CD4-positive, alpha-beta T cell treated with Interleukin-12 subunit alpha and Interleukin-12 subunit beta, for 1 hour (primary cell): ENCODE measurements around the gene PGK2.
"Not testable (repeated sequence)": the region's sequence is repeated elsewhere in the genome, so short reads cannot be mapped to it uniquely, and the experiment has no call there.

Source experiments
- DNase-seq: peaks from one replicate; pipeline ENCODE4 v3.0.0-alpha.2; 2020

Gene PGK2

GRCh38 chr6:49787176-49787575, at the start of gene PGK2:
TSS of gene PGK2 (minus strand) at chr6:49787285. CDS start at chr6:49787187, 98 bp downstream.
- no peak for DNase-seq

GRCh38 chr6:49835140-49835539, 48.1 kb upstream of the PGK2 start:
- no peak for DNase-seq

- DNase-seq, result no peak
These were observed 46.3 kb upstream of the PGK2 start for GRCh38 chr6:49833386-49833785.

GRCh38 chr6:49826743-49827406, 39.8 kb upstream of the PGK2 start:
- no peak for DNase-seq

GRCh38 chr6:49815166-49815565, 28.1 kb upstream of the PGK2 start:
- no peak for DNase-seq

- no peak for DNase-seq
These were observed 26.2 kb upstream of the PGK2 start for GRCh38 chr6:49813248-49813647.

- no peak for DNase-seq
These were observed 19.1 kb upstream of the PGK2 start for GRCh38 chr6:49806145-49806544.

GRCh38 chr6:49805246-49805645, 18.2 kb upstream of the PGK2 start:
- DNase-seq, result no peak

- DNase-seq, result no peak
These were observed 14.4 kb upstream of the PGK2 start for GRCh38 chr6:49801525-49801924.

GRCh38 chr6:49799090-49799489, 12.0 kb upstream of the PGK2 start:
- no peak for DNase-seq

GRCh38 chr6:49796842-49797455, 9.9 kb upstream of the PGK2 start:
- DNase-seq, result not testable (repeated sequence)

- no peak for DNase-seq
These were observed 3.3 kb upstream of the PGK2 start for GRCh38 chr6:49790341-49790740.

- DNase-seq, result no peak
These were observed 2.8 kb downstream of the PGK2 start for GRCh38 chr6:49784272-49784671.

- DNase-seq, result no peak
These were observed 4.4 kb downstream of the PGK2 start for GRCh38 chr6:49782725-49783124.

GRCh38 chr6:49782293-49782692, 4.8 kb downstream of the PGK2 start:
- DNase-seq, result no peak

- no peak for DNase-seq
These were observed 10.6 kb downstream of the PGK2 start for GRCh38 chr6:49776444-49776843.

GRCh38 chr6:49775043-49775442, 12.0 kb downstream of the PGK2 start:
- no peak for DNase-seq

GRCh38 chr6:49772285-49772684, 14.8 kb downstream of the PGK2 start:
- no peak for DNase-seq

- DNase-seq, result no peak
These were observed 20.3 kb downstream of the PGK2 start for GRCh38 chr6:49766762-49767161.

- no peak for DNase-seq
These were observed 22.4 kb downstream of the PGK2 start for GRCh38 chr6:49764571-49765236.

GRCh38 chr6:49744259-49744658, 42.8 kb downstream of the PGK2 start, which contains the start of gene CRISP3:
TSS of gene CRISP3 (minus strand) at chr6:49744388. CDS start at chr6:49744367, 21 bp downstream.
- DNase-seq, result no peak

- DNase-seq, result no peak
These were observed 43.7 kb downstream of the PGK2 start for GRCh38 chr6:49743429-49743828.

- no peak for DNase-seq
These were observed 47.7 kb downstream of the PGK2 start for GRCh38 chr6:49739423-49739822.

GRCh38 chr6:49736017-49736508, 51.0 kb downstream of the PGK2 start:
- no peak for DNase-seq
